ENCODE data around the gene HBA2. TPM values are rescaled to one million over a fixed set of nuclear protein-coding genes. Genes with fewer than 3 reads are reported as not detected.

Gene HBA2
- total and polyA plus RNA-seq, 2 experiments from 2014 or later, result 1.9 to 7.8 TPM

- TF ChIP-seq ZNF462 (CRISPR knock-in tag; IDR thresholded peaks at IDR 0.05) (no peak), POLR2AphosphoS5 (IDR thresholded peaks at IDR 0.05; ENCODE audit: low read depth) (no peak), REST (IDR thresholded peaks at IDR 0.05; ENCODE audit: unreplicated experiment) (no peak), EZH2 (IDR thresholded peaks at IDR 0.05; ENCODE audit: low read depth, unreplicated experiment) (no peak), STAT1 (IDR thresholded peaks at IDR 0.05; ENCODE audit: unreplicated experiment) (no peak), EZH2phosphoT487 (IDR thresholded peaks at IDR 0.05; ENCODE audit: unreplicated experiment) (no peak), ZNF114 (CRISPR knock-in tag; IDR thresholded peaks at IDR 0.05) (no peak)
Measured at GRCh38 chr16:187330-187729, 14.7 kb downstream of the HBA2 start (continued).
